ENCODE measurements around the gene BACH2. TPM values are rescaled to one million over a fixed set of nuclear protein-coding genes. Genes with fewer than 3 reads are reported as not detected.

The BACH2 gene
- total and polyA plus RNA-seq, 9 of the 15 experiments (the other 6 are each of a cell fraction or from before 2014, with no cell fraction given), result 0.06 to 3.1 (median 0.59) TPM

DNA sequence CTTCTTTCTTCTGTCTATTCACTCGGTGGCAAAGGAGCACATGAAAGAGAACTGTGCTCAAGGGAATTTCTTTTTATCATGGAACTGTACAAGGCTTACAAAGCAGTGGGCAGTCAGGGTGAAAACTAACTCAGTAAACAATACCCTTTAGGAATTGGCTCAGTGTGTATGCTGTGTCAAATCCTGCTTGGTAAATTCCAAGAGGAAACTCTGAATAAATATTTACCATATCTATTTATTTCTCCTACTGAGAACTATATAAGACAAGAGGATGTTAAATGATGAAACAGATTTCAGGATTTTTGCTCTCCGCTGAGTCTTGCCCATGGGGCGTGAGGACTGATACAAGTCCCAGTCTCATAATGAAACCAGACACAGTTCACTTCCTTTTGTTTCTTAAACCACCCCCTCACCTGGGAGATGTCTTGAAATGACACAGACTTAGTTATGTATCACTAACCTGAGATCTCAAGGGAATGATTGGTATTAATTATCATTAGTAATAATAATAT is 188.8 kb downstream of the BACH2 start (continued):
- TF ChIP-seq, protein P1, sequence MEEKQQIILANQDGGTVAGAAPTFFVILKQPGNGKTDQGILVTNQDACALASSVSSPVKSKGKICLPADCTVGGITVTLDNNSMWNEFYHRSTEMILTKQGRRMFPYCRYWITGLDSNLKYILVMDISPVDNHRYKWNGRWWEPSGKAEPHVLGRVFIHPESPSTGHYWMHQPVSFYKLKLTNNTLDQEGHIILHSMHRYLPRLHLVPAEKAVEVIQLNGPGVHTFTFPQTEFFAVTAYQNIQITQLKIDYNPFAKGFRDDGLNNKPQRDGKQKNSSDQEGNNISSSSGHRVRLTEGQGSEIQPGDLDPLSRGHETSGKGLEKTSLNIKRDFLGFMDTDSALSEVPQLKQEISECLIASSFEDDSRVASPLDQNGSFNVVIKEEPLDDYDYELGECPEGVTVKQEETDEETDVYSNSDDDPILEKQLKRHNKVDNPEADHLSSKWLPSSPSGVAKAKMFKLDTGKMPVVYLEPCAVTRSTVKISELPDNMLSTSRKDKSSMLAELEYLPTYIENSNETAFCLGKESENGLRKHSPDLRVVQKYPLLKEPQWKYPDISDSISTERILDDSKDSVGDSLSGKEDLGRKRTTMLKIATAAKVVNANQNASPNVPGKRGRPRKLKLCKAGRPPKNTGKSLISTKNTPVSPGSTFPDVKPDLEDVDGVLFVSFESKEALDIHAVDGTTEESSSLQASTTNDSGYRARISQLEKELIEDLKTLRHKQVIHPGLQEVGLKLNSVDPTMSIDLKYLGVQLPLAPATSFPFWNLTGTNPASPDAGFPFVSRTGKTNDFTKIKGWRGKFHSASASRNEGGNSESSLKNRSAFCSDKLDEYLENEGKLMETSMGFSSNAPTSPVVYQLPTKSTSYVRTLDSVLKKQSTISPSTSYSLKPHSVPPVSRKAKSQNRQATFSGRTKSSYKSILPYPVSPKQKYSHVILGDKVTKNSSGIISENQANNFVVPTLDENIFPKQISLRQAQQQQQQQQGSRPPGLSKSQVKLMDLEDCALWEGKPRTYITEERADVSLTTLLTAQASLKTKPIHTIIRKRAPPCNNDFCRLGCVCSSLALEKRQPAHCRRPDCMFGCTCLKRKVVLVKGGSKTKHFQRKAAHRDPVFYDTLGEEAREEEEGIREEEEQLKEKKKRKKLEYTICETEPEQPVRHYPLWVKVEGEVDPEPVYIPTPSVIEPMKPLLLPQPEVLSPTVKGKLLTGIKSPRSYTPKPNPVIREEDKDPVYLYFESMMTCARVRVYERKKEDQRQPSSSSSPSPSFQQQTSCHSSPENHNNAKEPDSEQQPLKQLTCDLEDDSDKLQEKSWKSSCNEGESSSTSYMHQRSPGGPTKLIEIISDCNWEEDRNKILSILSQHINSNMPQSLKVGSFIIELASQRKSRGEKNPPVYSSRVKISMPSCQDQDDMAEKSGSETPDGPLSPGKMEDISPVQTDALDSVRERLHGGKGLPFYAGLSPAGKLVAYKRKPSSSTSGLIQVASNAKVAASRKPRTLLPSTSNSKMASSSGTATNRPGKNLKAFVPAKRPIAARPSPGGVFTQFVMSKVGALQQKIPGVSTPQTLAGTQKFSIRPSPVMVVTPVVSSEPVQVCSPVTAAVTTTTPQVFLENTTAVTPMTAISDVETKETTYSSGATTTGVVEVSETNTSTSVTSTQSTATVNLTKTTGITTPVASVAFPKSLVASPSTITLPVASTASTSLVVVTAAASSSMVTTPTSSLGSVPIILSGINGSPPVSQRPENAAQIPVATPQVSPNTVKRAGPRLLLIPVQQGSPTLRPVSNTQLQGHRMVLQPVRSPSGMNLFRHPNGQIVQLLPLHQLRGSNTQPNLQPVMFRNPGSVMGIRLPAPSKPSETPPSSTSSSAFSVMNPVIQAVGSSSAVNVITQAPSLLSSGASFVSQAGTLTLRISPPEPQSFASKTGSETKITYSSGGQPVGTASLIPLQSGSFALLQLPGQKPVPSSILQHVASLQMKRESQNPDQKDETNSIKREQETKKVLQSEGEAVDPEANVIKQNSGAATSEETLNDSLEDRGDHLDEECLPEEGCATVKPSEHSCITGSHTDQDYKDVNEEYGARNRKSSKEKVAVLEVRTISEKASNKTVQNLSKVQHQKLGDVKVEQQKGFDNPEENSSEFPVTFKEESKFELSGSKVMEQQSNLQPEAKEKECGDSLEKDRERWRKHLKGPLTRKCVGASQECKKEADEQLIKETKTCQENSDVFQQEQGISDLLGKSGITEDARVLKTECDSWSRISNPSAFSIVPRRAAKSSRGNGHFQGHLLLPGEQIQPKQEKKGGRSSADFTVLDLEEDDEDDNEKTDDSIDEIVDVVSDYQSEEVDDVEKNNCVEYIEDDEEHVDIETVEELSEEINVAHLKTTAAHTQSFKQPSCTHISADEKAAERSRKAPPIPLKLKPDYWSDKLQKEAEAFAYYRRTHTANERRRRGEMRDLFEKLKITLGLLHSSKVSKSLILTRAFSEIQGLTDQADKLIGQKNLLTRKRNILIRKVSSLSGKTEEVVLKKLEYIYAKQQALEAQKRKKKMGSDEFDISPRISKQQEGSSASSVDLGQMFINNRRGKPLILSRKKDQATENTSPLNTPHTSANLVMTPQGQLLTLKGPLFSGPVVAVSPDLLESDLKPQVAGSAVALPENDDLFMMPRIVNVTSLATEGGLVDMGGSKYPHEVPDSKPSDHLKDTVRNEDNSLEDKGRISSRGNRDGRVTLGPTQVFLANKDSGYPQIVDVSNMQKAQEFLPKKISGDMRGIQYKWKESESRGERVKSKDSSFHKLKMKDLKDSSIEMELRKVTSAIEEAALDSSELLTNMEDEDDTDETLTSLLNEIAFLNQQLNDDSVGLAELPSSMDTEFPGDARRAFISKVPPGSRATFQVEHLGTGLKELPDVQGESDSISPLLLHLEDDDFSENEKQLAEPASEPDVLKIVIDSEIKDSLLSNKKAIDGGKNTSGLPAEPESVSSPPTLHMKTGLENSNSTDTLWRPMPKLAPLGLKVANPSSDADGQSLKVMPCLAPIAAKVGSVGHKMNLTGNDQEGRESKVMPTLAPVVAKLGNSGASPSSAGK (IDR thresholded peaks at IDR 0.05), result no peak
- TF ChIP-seq TBP (optimal IDR thresholded peaks at IDR 0.05; ENCODE audit: low read depth, low read length) (no peak), EP300 (IDR thresholded peaks at IDR 0.05; ENCODE audit: low read length) (no peak)

All from K562 (cell line).